Measurements from ENCODE around the gene EPS15.
A peak's percentile ranks its signal among the peaks of the same experiment; 100 is the strongest.

GRCh38 chr1:51519048-51519864 is at the start of gene EPS15:
- TF ChIP-seq CTCF (IDR thresholded peaks at IDR 0.05) (no peak; the same call in 1 of the 2 replicates), POLR2AphosphoS5 (IDR thresholded peaks at IDR 0.05; ENCODE audit: low read depth, low read length) (no peak; the same call in 1 of the 2 replicates), SIN3A (IDR thresholded peaks at IDR 0.05; ENCODE audit: borderline replicate concordance, insufficient read depth, low read depth, low read length) (peak; percentile 48; the same call in 1 of the 2 replicates), TCF7L2 (IDR thresholded peaks at IDR 0.05; ENCODE audit: low read depth, low read length) (no peak)
- TF ChIP-seq, protein P1, sequence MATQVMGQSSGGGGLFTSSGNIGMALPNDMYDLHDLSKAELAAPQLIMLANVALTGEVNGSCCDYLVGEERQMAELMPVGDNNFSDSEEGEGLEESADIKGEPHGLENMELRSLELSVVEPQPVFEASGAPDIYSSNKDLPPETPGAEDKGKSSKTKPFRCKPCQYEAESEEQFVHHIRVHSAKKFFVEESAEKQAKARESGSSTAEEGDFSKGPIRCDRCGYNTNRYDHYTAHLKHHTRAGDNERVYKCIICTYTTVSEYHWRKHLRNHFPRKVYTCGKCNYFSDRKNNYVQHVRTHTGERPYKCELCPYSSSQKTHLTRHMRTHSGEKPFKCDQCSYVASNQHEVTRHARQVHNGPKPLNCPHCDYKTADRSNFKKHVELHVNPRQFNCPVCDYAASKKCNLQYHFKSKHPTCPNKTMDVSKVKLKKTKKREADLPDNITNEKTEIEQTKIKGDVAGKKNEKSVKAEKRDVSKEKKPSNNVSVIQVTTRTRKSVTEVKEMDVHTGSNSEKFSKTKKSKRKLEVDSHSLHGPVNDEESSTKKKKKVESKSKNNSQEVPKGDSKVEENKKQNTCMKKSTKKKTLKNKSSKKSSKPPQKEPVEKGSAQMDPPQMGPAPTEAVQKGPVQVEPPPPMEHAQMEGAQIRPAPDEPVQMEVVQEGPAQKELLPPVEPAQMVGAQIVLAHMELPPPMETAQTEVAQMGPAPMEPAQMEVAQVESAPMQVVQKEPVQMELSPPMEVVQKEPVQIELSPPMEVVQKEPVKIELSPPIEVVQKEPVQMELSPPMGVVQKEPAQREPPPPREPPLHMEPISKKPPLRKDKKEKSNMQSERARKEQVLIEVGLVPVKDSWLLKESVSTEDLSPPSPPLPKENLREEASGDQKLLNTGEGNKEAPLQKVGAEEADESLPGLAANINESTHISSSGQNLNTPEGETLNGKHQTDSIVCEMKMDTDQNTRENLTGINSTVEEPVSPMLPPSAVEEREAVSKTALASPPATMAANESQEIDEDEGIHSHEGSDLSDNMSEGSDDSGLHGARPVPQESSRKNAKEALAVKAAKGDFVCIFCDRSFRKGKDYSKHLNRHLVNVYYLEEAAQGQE (IDR thresholded peaks at IDR 0.05; ENCODE audit: insufficient read depth in 1 of 2, low read depth in 2 of 2, low read length in 1 of 2), result peak in 1 of 2 experiments; percentile 45; a peak in 1 of 4 replicates

Measured in Panc1 (cell line).